ENCODE results near the gene CMTR1.
"Not testable (repeated sequence)": the region's sequence is repeated elsewhere in the genome, so short reads cannot be mapped to it uniquely, and the experiment has no call there.

Gene CMTR1

DNA sequence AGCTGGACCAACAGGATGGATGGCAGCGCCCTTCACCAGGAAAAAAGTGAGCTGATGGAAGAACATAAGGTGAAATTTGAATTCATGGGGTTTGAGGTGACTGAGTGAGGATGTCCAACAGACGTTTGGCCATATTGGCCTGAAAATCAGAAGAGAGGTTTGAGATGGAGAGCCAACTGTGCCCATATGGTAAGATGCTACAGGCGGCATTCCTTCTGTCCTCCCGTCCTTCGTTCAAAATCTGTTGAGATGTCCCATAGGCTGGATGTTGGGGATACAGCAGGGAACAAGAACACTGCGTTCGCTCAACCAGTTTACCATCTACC, 468 bp upstream of the CMTR1 start:
- DNase-seq (ENCODE audit: extremely low spot score, insufficient read length, low read depth) = no peak
- FAIRE-seq = no peak

DNA sequence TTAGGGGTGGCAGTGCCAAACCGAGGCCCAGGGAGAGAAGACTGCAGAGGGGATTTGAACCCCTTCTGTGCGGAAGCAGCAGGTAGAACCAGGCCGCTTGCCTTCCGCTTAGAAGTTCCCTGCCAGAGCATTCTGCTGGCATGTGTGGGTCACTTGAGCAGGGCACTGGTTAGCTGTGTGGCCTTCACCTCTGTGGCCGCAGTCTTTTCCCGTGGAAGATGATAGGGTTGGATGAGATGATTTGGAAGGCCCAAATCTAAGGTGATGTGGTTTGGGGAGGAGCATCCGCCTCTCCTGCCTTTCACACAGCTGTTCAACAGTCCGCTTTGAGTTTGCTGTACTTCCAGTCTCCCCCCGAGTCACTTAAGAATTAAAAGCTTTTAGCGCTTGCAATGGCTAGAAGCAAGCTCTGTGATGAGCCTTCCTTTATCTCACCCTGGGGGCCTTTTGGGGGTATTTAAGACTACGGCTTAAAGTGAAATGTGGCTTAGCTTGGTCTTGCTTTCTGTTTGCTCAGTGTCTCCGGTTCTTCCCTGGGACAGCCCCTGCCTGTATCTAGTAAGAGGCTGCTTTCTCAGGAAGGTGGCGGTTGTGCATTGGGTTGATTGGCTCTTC, 743 bp downstream of the CMTR1 start:
- DNase-seq (ENCODE audit: extremely low spot score, insufficient read length, low read depth) = no peak
- FAIRE-seq = peak; percentile 47

DNA sequence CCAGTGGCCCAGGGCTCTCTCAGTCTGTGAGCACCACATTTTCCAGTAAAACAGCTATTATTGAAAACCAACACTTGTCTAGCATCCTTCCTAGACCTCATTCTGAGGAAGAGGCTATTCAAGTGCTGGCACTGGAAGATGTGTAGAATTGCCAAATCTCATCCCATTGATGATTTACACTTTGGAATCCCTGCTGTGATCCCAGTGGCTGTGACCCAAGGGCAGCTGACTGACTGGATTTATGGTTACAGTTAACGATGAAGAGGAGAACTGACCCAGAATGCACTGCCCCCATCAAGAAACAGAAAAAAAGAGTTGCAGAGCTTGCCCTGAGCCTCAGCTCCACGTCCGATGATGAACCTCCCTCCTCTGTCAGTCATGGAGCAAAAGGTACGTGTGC, 2.4 kb downstream of the CMTR1 start:
- FAIRE-seq (no peak), DNase-seq (ENCODE audit: extremely low spot score, insufficient read length, low read depth) (no peak)

DNA sequence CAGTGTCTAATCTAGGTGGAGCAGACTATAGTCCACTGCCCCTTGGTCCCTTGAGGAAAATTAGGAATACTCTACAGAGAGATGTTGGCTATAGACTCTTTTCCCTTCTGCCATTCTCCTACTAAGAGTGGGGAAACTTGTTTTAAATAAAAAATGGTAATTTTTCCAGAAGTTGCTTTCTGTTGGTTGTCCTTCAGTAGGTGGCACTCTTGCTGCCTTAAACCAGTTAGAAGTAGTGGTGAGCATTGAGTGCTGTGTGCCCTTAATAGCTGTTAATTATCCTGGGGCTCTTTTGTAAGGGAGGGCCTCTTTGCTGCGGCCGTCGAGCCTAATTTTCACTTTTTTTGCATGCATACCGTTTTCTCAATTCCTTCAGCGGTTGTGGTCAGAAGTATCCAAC, 2.8 kb downstream of the CMTR1 start:
- no peak for FAIRE-seq

DNA sequence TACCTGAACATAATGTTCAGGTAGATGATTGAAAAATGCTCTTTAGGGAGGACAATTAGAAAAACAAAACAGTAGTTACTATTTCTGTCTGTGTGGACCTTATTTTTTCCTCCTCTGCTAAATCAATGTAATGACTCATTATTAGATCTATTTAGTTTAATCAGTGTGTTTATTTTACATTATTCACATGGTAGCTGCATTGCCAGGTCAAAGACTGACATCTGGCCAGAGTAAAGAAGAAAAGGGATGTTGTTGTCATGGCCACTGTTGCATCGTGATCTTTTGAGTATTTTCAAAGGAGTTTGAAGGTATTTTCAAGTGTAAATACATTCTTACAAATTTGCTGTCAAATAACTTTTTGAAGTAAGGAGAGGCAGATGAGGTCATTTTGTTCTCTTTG, 5.9 kb downstream of the CMTR1 start:
- no peak for FAIRE-seq
- no peak for DNase-seq (ENCODE audit: extremely low spot score, insufficient read length, low read depth)

More for the DNA sequence above, 2.8 kb downstream of the CMTR1 start:
- DNase-seq (ENCODE audit: extremely low spot score, insufficient read length, low read depth) = no peak

DNA sequence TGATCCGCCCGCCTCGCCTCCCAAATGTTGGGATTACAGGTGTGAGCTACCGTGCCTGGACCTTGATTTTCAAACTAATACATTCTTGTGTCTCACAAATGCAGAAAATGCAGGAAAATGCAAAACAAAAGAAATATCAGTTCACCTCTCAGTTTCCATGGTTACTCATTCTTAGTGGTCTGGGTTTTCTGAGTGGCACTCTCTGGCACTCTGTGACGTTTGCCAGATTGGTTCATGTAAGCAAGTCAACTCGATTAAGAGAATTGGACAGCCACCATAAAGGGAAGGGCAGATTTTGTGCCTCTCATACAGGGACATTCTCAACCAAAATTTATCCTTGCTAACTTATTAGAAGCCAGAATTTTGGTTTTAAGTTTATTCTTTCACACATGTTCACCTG, 8.6 kb downstream of the CMTR1 start:
- no peak for FAIRE-seq

DNA sequence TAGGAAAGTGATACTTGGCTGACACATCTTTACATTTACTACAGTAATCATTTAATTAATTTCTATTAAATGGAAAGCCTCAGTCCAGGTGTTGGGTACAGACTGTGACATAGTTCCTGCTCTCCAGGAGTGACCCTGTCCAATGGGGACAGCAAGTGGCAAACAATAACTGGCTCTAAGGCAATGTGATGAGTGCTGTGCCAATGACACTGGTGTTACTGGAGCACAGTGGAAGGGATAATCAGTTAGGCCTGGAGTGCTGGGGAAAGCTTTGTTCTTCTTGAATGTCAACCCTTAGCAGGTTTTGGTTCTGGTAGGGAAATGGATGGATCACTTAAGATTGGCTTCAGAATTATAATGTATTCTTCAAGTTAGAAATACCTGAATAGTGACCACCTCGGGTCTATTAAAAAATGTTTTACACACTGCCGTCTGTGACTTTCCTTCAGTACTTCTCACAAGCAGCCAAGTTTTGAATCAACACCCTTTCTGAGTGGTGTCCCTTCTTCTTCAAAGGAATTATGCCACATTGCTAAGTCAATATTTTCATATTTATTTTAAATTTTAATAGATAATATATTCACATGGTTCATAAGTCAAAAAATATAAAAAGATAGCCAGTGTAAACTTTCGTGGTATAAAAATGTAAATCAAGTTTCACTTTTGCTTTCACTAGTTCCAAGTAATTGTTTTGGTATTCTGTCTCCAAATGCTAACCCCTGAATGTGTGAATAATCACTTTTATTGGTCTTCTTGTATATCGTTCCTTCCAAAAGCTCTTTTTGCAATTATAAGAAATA, 9.6 kb downstream of the CMTR1 start:
- no peak for FAIRE-seq
- DNase-seq (ENCODE audit: extremely low spot score, insufficient read length, low read depth) = no peak

More for the DNA sequence above, 8.6 kb downstream of the CMTR1 start:
- no peak for DNase-seq (ENCODE audit: extremely low spot score, insufficient read length, low read depth)

DNA sequence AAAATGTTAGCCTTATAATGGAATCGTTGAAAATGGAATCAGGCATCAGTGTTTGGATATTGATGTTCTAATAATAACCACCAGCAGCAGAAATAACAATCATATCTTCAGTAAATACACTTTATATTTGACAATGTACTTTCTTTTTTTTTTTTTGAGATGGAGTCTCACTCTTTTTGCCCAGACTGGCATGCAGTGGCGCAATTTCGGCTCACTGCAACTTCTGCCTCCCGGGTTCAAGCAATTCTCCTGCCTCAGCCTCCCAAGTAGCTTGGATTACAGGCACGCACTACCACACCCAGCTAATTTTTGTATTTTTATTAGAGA, 10.2 kb downstream of the CMTR1 start:
- not testable (repeated sequence) for FAIRE-seq

DNA sequence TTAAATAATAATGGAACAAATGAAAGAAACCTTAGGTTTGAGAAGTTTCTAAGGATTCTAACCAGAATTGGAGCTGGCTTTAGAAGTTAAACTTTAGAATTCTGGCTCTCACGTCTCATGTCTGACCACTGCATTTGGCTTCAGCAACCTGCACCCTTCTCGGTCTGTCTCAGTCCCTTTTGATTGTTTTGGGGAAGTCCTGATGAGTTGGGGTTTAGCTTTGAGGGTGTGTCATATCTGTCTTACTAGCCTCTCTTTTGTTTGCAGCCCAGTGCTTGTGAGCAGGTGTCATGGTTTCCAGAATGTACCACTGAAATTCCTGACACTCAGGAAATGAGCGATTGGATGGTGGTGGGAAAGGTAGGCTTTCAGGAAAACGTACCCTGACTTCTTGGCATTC, 17.0 kb downstream of the CMTR1 start:
- DNase-seq (ENCODE audit: extremely low spot score, insufficient read length, low read depth) (no peak), FAIRE-seq (no peak)

More for the DNA sequence above, 10.2 kb downstream of the CMTR1 start:
- not testable (repeated sequence) for DNase-seq (ENCODE audit: extremely low spot score, insufficient read length, low read depth)

DNA sequence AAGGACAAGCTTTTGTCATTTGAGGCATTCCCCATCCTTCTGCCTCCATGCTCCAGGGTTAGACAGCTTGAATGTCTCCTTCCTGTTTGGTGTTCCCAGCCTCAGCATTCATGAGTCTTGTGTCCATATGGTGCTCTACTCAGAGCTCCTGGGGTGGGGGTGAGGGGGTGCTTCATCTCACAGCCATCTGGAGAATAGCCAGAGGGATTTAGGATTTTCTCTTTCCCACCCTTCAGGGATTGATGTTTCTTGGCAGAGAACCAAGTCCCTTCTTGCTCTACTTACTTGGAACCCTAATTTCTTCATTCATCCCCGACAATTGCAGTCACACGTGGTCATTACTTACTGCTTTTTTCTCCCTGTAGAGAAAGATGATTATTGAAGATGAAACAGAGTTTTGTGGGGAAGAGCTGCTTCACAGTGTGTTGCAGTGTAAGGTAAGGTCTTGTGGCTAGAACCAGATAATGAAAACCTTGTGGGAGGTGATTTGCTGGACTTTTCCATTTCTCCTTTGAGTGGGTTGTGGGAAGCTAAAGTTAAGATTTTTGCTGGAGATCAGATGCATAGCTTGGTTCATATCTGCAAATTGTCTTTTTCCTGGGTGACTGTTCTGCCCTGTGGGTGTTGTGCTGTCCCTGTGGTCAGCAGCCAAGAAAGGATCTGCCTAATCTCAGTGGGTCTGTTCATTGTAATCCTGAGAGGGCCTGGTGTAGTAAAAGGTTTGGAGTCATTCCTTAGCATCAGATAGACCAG, 18.6 kb downstream of the CMTR1 start:
- DNase-seq (ENCODE audit: extremely low spot score, insufficient read length, low read depth) (no peak), FAIRE-seq (no peak)

DNA sequence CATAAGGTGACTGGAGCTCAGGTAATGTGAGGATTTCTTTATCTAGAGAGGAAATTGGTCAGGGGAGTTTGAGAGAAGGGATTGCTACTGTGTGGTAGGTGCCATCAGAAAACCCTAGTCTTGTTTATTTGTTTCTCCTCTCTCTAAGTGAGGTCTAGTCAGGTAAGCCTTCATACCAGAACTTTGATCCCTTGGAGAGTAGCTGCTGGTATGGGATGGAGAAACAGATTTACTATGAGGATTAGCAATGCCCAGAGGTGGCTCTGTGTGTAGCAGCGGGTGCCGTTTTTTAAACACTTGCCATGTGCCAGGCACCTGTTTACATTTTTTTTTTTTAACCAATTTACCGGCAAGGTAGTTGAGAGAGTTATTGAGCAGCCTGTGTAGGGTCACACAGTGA, 19.5 kb downstream of the CMTR1 start:
- DNase-seq (ENCODE audit: extremely low spot score, insufficient read length, low read depth) (no peak), FAIRE-seq (no peak)

DNA sequence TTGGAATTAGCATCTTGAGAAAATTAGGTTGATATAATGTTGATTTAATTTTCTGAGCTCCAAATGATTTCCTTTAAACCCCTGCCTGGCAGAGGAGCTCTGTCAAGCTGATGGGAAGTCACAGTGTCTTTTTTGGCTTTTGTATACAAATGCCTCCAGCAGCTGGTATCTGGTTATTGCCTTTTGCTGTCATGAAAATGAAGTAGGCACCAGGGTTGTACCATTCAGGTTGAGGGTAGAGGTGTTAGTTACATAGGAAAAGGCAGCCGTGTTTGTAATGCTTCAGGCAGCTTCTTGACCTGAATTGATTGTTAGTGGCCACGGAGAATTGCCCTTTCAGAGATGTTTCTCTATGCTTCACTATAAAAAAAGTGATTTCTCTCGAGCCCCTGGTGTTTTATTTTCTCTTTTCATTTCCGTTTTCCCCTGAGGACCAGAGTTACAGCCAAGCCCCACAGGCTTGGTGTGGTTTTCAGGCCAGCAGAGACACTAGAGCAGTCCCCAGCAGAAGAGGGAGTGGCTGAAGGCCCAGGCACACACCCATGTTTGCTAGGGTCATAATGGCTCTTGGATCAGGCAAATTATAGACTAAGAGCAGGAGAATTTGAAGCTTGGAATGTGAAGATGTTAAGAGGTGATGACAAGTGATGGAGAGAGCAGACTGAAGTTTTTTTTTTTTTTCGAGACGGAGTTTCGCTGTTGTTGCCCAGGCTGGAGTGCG, 21.6 kb downstream of the CMTR1 start:
- DNase-seq (ENCODE audit: extremely low spot score, insufficient read length, low read depth) (no peak), FAIRE-seq (no peak)

DNA sequence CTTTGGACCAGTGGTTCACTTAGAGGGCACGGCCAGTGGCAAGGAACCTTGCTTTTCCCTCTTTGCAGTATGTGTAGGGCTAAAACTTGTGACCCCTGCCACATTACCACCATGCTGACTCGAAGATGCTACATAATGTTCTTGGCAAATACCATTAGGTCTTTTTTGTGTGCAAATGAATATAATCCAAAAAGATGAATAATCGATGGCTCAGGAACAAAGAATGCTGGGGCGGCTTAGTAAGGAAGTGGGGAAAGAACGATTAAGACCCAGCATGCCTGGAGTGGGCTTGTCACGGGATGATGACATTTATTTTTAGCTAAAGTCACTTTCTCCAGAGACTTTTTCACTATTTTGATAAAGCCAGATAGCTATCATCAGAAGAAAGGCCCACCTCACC, 23.1 kb downstream of the CMTR1 start:
- FAIRE-seq (no peak), DNase-seq (ENCODE audit: extremely low spot score, insufficient read length, low read depth) (no peak)

DNA sequence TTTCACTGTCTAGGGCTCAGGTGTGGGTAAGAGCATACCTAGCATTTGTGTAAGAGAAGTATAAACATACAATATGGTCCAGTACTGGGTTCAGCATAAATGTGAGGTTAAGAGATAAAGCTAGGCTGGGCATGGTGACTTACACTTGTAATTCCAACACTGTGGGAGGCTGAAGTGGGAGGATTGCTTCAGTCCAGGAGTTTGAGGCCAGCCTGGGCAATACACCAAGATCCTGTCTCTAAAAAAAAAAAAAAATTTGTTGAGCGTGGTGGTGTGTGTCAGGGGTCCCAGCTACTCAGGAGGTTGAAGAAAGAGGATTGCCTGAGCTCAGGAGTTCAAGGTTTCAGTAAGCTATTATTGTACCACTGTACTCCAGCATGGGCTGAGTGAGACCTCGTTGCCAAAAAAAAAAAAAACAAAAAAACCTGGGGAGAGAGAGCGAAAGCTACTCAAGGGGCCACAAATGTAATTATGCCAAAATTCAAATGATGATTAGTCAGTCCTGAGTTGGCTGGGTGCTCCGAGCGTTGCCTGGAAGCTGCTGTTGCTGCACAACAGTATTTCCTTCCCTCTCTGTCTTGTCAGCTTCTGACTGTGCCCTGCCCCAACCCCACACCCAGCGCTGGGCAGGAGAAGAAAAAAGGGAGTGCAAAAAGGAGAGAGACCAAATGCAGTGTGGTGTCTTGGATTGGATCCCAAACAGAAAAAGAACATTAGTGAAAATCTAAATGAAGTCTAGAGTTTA, 24.0 kb downstream of the CMTR1 start:
- FAIRE-seq = no peak

DNA sequence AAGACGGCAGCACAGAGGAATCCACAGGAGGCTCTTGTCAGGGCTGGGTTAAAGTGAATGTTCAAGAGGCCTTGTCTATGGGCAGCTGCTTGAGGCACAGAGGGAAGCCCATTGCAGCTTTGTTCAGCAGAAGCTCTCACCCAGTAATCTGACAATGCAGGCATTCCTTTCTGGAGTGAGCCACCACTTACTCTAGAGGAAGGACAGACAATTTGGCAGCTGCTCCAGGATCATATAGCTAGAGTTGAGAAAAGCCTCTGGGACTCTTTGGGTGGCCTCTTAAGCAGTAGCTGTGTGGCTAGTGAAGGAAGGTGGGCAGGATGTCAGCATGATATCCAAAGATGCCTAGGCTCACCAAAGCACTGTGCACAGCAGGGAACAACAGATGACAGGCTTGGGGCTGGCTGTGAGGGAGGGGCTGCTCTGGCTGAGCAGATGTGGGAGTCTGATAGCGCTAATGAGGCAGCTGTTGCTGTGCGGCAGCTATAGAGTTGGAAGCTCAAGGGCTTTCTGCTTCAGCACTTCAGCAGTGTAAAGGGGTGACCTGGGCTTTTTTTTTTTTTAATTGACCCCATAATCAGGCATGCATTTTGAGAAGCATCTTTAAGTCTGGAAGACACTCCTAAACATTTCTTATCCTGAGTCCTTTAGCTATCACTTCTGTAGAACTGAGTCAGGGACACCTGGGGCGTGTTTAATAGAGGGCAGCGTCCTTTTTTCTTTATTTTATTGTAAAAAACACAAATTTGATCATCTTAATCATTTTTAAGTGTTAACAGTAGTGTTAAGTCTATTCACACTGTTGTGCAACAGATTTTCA, 27.2 kb downstream of the CMTR1 start:
- DNase-seq (ENCODE audit: extremely low spot score, insufficient read length, low read depth) = no peak
- no peak for FAIRE-seq

More for the DNA sequence above, 24.0 kb downstream of the CMTR1 start:
- DNase-seq (ENCODE audit: extremely low spot score, insufficient read length, low read depth) = no peak

DNA sequence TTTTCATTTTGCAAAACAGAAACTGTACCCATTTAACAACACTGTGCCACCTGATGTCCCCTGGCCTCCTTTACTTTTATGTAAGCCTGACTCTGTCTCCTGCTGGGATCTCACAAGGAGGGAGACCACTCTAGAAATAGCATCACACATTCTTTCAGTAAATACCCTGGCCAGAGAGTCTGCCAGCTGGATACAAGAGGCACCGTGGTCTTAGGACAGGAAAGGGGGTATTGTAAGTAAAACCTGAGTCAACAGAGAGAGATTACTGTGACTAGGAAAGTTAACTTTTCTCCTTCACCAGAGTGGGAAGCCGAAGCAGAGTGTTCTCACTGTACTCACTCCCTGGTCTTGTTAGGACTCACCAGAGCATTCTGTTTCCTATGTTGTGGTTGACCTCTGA, 27.8 kb downstream of the CMTR1 start:
- FAIRE-seq (no peak), DNase-seq (ENCODE audit: extremely low spot score, insufficient read length, low read depth) (no peak)

DNA sequence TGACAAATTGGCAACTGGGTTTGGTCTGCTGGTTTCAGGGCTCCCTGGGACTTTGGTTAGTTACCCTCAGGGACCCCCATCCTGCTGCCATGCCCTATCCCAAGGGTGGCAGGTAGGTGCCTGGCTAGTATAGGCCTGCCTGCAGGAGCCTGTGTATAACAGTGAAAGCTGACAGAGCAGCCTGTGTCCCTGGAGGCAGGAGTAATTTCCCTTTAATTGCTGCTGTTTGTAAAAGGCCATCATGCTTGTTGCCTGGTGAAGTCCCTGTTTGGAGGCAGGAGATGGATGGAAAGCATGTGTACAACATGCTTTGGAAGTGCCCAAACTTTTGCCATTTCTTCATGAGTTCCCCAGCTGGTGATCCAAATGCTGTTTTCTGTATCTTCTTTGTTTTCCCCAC, 30.1 kb downstream of the CMTR1 start:
- FAIRE-seq = no peak

DNA sequence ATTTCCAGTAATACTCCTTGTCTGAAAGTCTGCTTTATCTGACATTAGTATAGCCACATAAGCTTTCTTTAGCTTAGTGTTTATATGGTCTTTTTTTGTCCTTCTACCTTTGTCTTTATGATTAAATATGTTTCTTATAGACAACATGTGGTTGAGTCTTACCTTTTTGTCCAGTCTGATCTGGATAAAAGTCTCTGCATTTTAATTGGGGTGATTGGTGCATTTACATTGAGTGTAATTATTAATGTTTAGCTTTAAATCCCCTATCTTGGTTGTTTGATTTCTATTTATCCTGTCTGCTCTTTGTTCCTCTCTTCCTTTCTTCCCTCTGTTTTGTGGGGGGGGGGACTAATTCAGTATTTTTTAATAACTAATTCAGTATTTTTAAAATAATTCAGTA, 34.7 kb downstream of the CMTR1 start:
- DNase-seq (ENCODE audit: extremely low spot score, insufficient read length, low read depth) = no peak
- FAIRE-seq = no peak

More for the DNA sequence above, 30.1 kb downstream of the CMTR1 start:
- DNase-seq (ENCODE audit: extremely low spot score, insufficient read length, low read depth) = no peak
